HEK293T (cell line): ENCODE measurements around the gene HSD17B1.

Experiments used
- CTCF ChIA-PET: fragments of 350-600 bp; formaldehyde crosslinking; extraction: SDS; loops from one replicate; lab custom pipeline; 2021; ENCODE audit warnings: antibody characterized with exemption, inconsistent platforms; lab: Yijun Ruan, JAX
- POLR2A ChIA-PET: fragments of 350-600 bp; formaldehyde crosslinking; extraction: SDS; loops from one replicate; lab custom pipeline; 2020; ENCODE audit warnings: antibody characterized with exemption, inconsistent platforms; lab: Yijun Ruan, JAX
- DNase-seq: peaks from one replicate; pipeline ENCODE4 v3.0.0; 2012; ENCODE audit warnings: mixed read lengths; ENCODE audit errors: extremely low spot score
- ARNT ChIP-seq: fragments of 450-650 bp; IDR thresholded peaks from 2 replicates; pipeline ENCODE4 v1.6.1; 2017; ENCODE audit warnings: mild to moderate bottlenecking
- BHLHE40 ChIP-seq: fragments of 450-650 bp; IDR thresholded peaks from 2 replicates; pipeline ENCODE4 v1.6.1; 2016; ENCODE audit warnings: mild to moderate bottlenecking, moderate library complexity, borderline replicate concordance
- CTBP1 ChIP-seq: fragments of 450-650 bp; IDR thresholded peaks from 2 replicates; pipeline ENCODE4 v1.6.1; 2016; ENCODE audit warnings: borderline replicate concordance
- ELF4 ChIP-seq: fragments of 450-650 bp; IDR thresholded peaks from 2 replicates; pipeline ENCODE4 v1.6.1; 2017; ENCODE audit warnings: antibody characterized with exemption
- FOXA1 ChIP-seq: fragments of 450-650 bp; IDR thresholded peaks from 2 replicates; pipeline ENCODE4 v1.6.1; 2016; ENCODE audit warnings: mild to moderate bottlenecking
- FOXK2 ChIP-seq: fragments of 450-650 bp; IDR thresholded peaks from 2 replicates; pipeline ENCODE4 v1.6.1; 2016; ENCODE audit warnings: mild to moderate bottlenecking
- FOXM1 ChIP-seq: fragments of 450-650 bp; IDR thresholded peaks from 2 replicates; pipeline ENCODE4 v1.6.1; 2017; ENCODE audit warnings: mild to moderate bottlenecking, borderline replicate concordance
- HDGF ChIP-seq: fragments of 450-650 bp; IDR thresholded peaks from 2 replicates; pipeline ENCODE4 v1.6.1; 2017; ENCODE audit warnings: antibody characterized with exemption, borderline replicate concordance
- L3MBTL2 ChIP-seq: fragments of 450-650 bp; conservative IDR thresholded peaks from 2 replicates; pipeline ENCODE4 v1.6.1; 2016; ENCODE audit warnings: mild to moderate bottlenecking
- LEF1 ChIP-seq: fragments of 450-650 bp; IDR thresholded peaks from 2 replicates; pipeline ENCODE4 v1.6.1; 2017; ENCODE audit warnings: mild to moderate bottlenecking, borderline replicate concordance
- NFRKB ChIP-seq: fragments of 450-650 bp; IDR thresholded peaks from 2 replicates; pipeline ENCODE4 v1.6.1; 2016; ENCODE audit warnings: mild to moderate bottlenecking, moderate library complexity
- PKNOX1 ChIP-seq: fragments of 450-650 bp; IDR thresholded peaks from 2 replicates; pipeline ENCODE4 v1.6.1; 2016
- SP1 ChIP-seq: fragments of 450-650 bp; IDR thresholded peaks from 2 replicates; pipeline ENCODE4 v1.6.1; 2017
- SUZ12 ChIP-seq: fragments of 450-650 bp; IDR thresholded peaks from 2 replicates; pipeline ENCODE4 v1.6.1; 2016; ENCODE audit warnings: mild to moderate bottlenecking
- TARDBP ChIP-seq: fragments of 450-650 bp; IDR thresholded peaks from 2 replicates; pipeline ENCODE4 v1.6.1; 2016
- ZNF384 ChIP-seq: fragments of 450-650 bp; IDR thresholded peaks from 2 replicates; pipeline ENCODE4 v1.6.1; 2016

Gene HSD17B1

GRCh38 chr17:42548070-42548837, 4.5 kb upstream of the HSD17B1 start:
- CTCF ChIA-PET, result interaction anchor here (0.6 to 1.1 kb wide), 4 partner anchors 11 to 278 kb away, joined by 3 read pairs; partner anchors contain the start of gene NAGLU
- no peak for DNase-seq
- TF ChIP-seq LEF1, result no peak
- TF ChIP-seq SUZ12, result no peak
- no peak for TF ChIP-seq TARDBP
- no peak for TF ChIP-seq FOXA1
- no peak for TF ChIP-seq HDGF
- no peak for TF ChIP-seq PKNOX1
- TF ChIP-seq ZNF384, result no peak
- no peak for TF ChIP-seq ELF4
- no peak for TF ChIP-seq FOXM1
- no peak for TF ChIP-seq L3MBTL2
- POLR2A ChIA-PET, result interaction anchor here (1.4 to 4.3 kb wide), 2 partner anchors 12 to 131 kb away, joined by 3 to 28 read pairs; partner anchors contain the start of gene NAGLU

GRCh38 chr17:42548993-42549755, 3.5 kb upstream of the HSD17B1 start:
- no peak for DNase-seq
- POLR2A ChIA-PET, result interaction anchor here (0.6 to 4.3 kb wide), 2 partner anchors 8 to 13 kb away, joined by 3 to 28 read pairs; partner anchors contain the start of gene NAGLU
- TF ChIP-seq FOXM1 (no peak), HDGF (no peak), LEF1 (no peak), NFRKB (no peak), FOXK2 (no peak), ZNF384 (no peak), TARDBP (no peak), FOXA1 (no peak), BHLHE40 (no peak), SP1 (no peak), PKNOX1 (no peak), L3MBTL2 (no peak), CTBP1 (no peak), ARNT (no peak), ELF4 (no peak), SUZ12 (no peak)
- CTCF ChIA-PET, result interaction anchor here (1.1 kb wide), 1 partner anchor 13 kb away, joined by 3 read pairs; the partner anchor contains the start of gene NAGLU

GRCh38 chr17:42553161-42553818, 567 bp downstream of the HSD17B1 start:
- DNase-seq, result peak; percentile 42
- ChIA-PET POLR2A (interaction anchor here (1.1 to 4.0 kb wide), 5 partner anchors 11 to 988 kb away, joined by 3 to 37 read pairs (median 16); partner anchors contain the start of genes MLX and NAGLU), CTCF (no interaction called here)
- TF ChIP-seq FOXM1 (no peak), BHLHE40 (no peak), HDGF (no peak), CTBP1 (no peak), PKNOX1 (no peak), SP1 (no peak), ELF4 (no peak), TARDBP (no peak), ARNT (no peak), NFRKB (no peak), L3MBTL2 (no peak), FOXK2 (no peak), LEF1 (no peak), ZNF384 (no peak), FOXA1 (no peak), SUZ12 (no peak)

- ChIA-PET CTCF (no interaction called here), POLR2A (interaction anchor here (1.1 to 4.0 kb wide), 11 partner anchors 8 to 987 kb away, joined by 3 to 37 read pairs (median 6); partner anchors contain the start of genes BECN1, MLX, NAGLU and VPS25)
- no peak for TF ChIP-seq BHLHE40
- TF ChIP-seq SP1, result no peak
- TF ChIP-seq L3MBTL2, result no peak
- TF ChIP-seq ELF4, result no peak
- TF ChIP-seq FOXM1, result no peak
- no peak for TF ChIP-seq NFRKB
- no peak for DNase-seq
Observed at GRCh38 chr17:42553866-42554249, 1.1 kb downstream of the HSD17B1 start.
